DOHH2 (cell line): Measurements from ENCODE around the gene THSD8.

Experiments
- CTCF ChIP-seq: fragments of 200-600 bp; sonication (generic); IDR thresholded peaks from one replicate; pipeline ENCODE4 v1.5.1; 2014; ENCODE audit warnings: antibody characterized with exemption, mild to moderate bottlenecking, low read depth, low read length; ENCODE audit not compliant: poor library complexity, severe bottlenecking
- EZH2phosphoT487 ChIP-seq: fragments of 200-600 bp; sonication (generic); IDR thresholded peaks from 2 replicates; pipeline ENCODE4 v1.6.1; 2017; ENCODE audit warnings: borderline replicate concordance, mild to moderate bottlenecking, antibody characterized with exemption, low read length, moderate library complexity, mixed read lengths

- TF ChIP-seq CTCF (no peak), EZH2phosphoT487 (no peak)
Observed at GRCh38 chr19:12785431-12786031, 16.3 kb upstream of the THSD8 start.
